Renal pelvis (tissue), 4 donors: ENCODE data around the gene PALLD. TPM values are rescaled to one million over a fixed set of nuclear protein-coding genes. Genes with fewer than 3 reads are reported as not detected.

ENCODE experiments used
- DNase-seq: peaks from one replicate; pipeline ENCODE4 v3.0.0-alpha.2; 2013
- polyA plus RNA-seq, 3 donors: library from polyadenylated mRNA; unstranded; fragments of 120-200 nt; gene quantifications; one replicate each; pipeline ENCODE4 v1.2.1, GENCODE V29; 2013; ENCODE audit not compliant: insufficient read length in 3 of 3

The PALLD gene
- polyA plus RNA-seq, 3 donors = 173 to 183 (median 177) TPM

- no peak for DNase-seq
These were observed 24.9 kb downstream of the PALLD start for GRCh38 chr4:168521721-168522120.

- DNase-seq = no peak
These were observed 25.5 kb downstream of the PALLD start for GRCh38 chr4:168522356-168522755.

GRCh38 chr4:168522829-168523489, 26.1 kb downstream of the PALLD start:
- no peak for DNase-seq

- no peak for DNase-seq
These were observed 27.2 kb downstream of the PALLD start for GRCh38 chr4:168524006-168524405.

- DNase-seq = no peak
These were observed 28.0 kb downstream of the PALLD start for GRCh38 chr4:168524897-168525296.

GRCh38 chr4:168527560-168527959, 30.7 kb downstream of the PALLD start:
- no peak for DNase-seq

GRCh38 chr4:168528131-168528949, 31.5 kb downstream of the PALLD start:
- DNase-seq = no peak

- no peak for DNase-seq
These were observed 32.4 kb downstream of the PALLD start for GRCh38 chr4:168529257-168529656.

- no peak for DNase-seq
These were observed 34.5 kb downstream of the PALLD start for GRCh38 chr4:168531305-168531704.

GRCh38 chr4:168534535-168534934, 37.7 kb downstream of the PALLD start:
- DNase-seq = no peak

GRCh38 chr4:168535689-168536088, 38.8 kb downstream of the PALLD start:
- DNase-seq = no peak

GRCh38 chr4:168536448-168536847, 39.6 kb downstream of the PALLD start:
- DNase-seq = no peak

GRCh38 chr4:168537086-168537485, 40.2 kb downstream of the PALLD start:
- DNase-seq = no peak

- DNase-seq = no peak
These were observed 40.7 kb downstream of the PALLD start for GRCh38 chr4:168537571-168537970.

GRCh38 chr4:168538632-168539031, 41.8 kb downstream of the PALLD start:
- no peak for DNase-seq

- DNase-seq = no peak
These were observed 43.2 kb downstream of the PALLD start for GRCh38 chr4:168540086-168540485.

- no peak for DNase-seq
These were observed 43.8 kb downstream of the PALLD start for GRCh38 chr4:168540503-168541265.

- DNase-seq = no peak
These were observed 44.6 kb downstream of the PALLD start for GRCh38 chr4:168541266-168541953.

- no peak for DNase-seq
These were observed 52.3 kb downstream of the PALLD start for GRCh38 chr4:168549143-168549542.

- DNase-seq = no peak
These were observed 53.4 kb downstream of the PALLD start for GRCh38 chr4:168550064-168550766.

GRCh38 chr4:168551211-168551610, 54.4 kb downstream of the PALLD start:
- no peak for DNase-seq
